ENCODE measurements around the gene HEYL. TPM values are rescaled to one million over a fixed set of nuclear protein-coding genes. Genes with fewer than 3 reads are reported as not detected.

Gene HEYL
- polyA plus RNA-seq, 1 experiment: 0.50 TPM

DNA sequence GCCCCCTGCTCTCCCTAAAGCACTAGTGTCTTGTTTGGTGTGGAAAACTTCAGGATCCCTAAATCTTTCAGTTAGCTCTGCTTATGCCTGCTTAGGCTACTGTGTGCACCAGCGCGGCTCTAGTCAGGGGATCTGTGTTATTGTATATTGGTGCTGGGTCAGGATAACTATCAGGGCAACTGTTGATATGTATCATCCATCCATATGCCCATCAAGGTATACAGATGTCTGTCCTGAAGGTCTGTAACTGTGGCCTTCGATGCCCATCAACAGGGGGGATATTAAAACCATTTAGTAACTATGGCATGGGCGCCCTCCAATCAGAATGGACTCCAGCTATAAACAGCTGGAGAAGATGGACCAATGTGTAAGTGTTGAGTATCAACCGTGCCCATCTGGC is 20.1 kb upstream of the HEYL start:
- Histone ChIP-seq H3K27me3 (ENCODE audit: control insufficient read depth, insufficient read depth, low read length) (peaks cover 4% of the 10 kb centered on the region), H3K36me3 (ENCODE audit: control insufficient read depth, insufficient read depth, low read length) (no peaks in the 10 kb centered on the region), H3K4me3 (ENCODE audit: low read depth, low read length) (no peak overlapping the region)
- TF ChIP-seq, protein P1, sequence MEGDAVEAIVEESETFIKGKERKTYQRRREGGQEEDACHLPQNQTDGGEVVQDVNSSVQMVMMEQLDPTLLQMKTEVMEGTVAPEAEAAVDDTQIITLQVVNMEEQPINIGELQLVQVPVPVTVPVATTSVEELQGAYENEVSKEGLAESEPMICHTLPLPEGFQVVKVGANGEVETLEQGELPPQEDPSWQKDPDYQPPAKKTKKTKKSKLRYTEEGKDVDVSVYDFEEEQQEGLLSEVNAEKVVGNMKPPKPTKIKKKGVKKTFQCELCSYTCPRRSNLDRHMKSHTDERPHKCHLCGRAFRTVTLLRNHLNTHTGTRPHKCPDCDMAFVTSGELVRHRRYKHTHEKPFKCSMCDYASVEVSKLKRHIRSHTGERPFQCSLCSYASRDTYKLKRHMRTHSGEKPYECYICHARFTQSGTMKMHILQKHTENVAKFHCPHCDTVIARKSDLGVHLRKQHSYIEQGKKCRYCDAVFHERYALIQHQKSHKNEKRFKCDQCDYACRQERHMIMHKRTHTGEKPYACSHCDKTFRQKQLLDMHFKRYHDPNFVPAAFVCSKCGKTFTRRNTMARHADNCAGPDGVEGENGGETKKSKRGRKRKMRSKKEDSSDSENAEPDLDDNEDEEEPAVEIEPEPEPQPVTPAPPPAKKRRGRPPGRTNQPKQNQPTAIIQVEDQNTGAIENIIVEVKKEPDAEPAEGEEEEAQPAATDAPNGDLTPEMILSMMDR (IDR thresholded peaks at IDR 0.05; ENCODE audit: insufficient read depth, low read depth, low read length): no peak
- DNase-seq (ENCODE audit: low read depth): no peak
- POLR2A ChIA-PET: no interaction called here
- CTCF ChIA-PET: interaction anchor here (1.1 to 15.3 kb wide), 8 partner anchors 11 to 73 kb away, joined by 3 to 448 read pairs (median 9); partner anchors contain the start of gene NT5C1A

- H3K4me3 ChIP-seq (ENCODE audit: low read depth, low read length): no peak overlapping the region
- H3K27me3 ChIP-seq (ENCODE audit: control insufficient read depth, insufficient read depth, low read length): peaks cover 4% of the 10 kb centered on the region
- no peaks in the 10 kb centered on the region for H3K36me3 ChIP-seq (ENCODE audit: control insufficient read depth, insufficient read depth, low read length)
- POLR2A ChIA-PET: no interaction called here
- TF ChIP-seq, protein P1 (IDR thresholded peaks at IDR 0.05; ENCODE audit: insufficient read depth, low read depth, low read length): no peak
- CTCF ChIA-PET: interaction anchor here (0.9 to 15.3 kb wide), 13 partner anchors 11 to 81 kb away, joined by 3 to 448 read pairs (median 7); partner anchors contain the start of genes HPCAL4 and NT5C1A
- DNase-seq (ENCODE audit: low read depth): no peak
These were observed 19.7 kb upstream of the HEYL start for GRCh38 chr1:39659110-39659509.

GRCh38 chr1:39657923-39658485 is 18.6 kb upstream of the HEYL start:
- TF ChIP-seq, protein P1 (IDR thresholded peaks at IDR 0.05; ENCODE audit: insufficient read depth, low read depth, low read length): peak; percentile 77
- ChIA-PET CTCF (interaction anchor here (0.7 to 15.3 kb wide), 26 partner anchors 10 to 79 kb away, joined by 3 to 448 read pairs (median 4); partner anchors contain the start of genes HEYL, HPCAL4 and NT5C1A), POLR2A (no interaction called here)
- H3K4me3 ChIP-seq (ENCODE audit: low read depth, low read length): no peak overlapping the region
- H3K27me3 ChIP-seq (ENCODE audit: control insufficient read depth, insufficient read depth, low read length): peaks cover 6% of the 10 kb centered on the region
- no peak for DNase-seq (ENCODE audit: low read depth)
- no peaks in the 10 kb centered on the region for H3K36me3 ChIP-seq (ENCODE audit: control insufficient read depth, insufficient read depth, low read length)

DNA sequence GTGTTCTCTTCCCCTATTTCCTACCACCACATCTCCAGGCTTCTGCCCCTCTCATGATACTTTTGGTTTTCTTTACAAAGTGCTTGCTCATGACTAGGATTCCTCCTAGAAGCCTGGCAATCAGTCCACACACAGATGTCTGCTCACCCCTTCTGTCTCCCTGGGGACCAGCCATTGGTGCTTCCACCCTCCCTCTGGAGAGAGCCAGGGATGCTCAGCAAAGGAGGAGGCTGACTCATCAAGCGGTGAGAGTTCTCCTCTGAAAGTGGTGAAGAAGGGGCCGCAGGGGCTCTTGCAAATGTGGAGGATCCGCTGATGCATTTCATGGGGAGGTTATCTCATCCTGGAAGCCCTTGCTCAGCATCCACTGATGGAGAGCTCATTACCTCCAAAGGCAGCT is 18.0 kb upstream of the HEYL start:
- TF ChIP-seq, protein P1 (IDR thresholded peaks at IDR 0.05; ENCODE audit: insufficient read depth, low read depth, low read length): no peak
- Histone ChIP-seq H3K4me3 (ENCODE audit: low read depth, low read length) (no peak overlapping the region), H3K36me3 (ENCODE audit: control insufficient read depth, insufficient read depth, low read length) (no peaks in the 10 kb centered on the region), H3K27me3 (ENCODE audit: control insufficient read depth, insufficient read depth, low read length) (peaks cover 6% of the 10 kb centered on the region)
- POLR2A ChIA-PET: no interaction called here
- CTCF ChIA-PET: interaction anchor here (0.7 to 15.3 kb wide), 20 partner anchors 9 to 558 kb away, joined by 3 to 448 read pairs (median 6); partner anchors contain the start of genes HEYL, HPCAL4 and NT5C1A
- no peak for DNase-seq (ENCODE audit: low read depth)

DNA sequence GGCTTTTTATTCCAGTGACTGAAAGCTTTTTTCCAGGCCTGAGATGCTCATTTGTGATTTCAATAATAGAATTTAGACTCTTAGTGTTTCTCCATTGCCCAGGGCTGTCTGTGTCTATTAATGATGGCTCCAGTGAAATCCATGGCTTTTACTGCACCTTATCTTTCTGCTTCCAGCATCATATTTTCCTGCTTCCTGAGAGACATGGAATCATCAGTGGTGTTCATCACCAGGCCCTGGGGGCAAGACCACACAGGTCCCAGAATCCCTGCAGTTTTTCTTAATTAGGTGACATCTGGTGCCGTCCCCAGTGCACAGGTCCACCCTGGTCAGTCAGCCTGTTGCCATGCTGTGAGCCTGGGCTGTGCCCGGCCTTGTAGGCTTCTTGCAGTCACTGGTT is 16.9 kb upstream of the HEYL start:
- Histone ChIP-seq H3K27me3 (ENCODE audit: control insufficient read depth, insufficient read depth, low read length) (peaks cover 4% of the 10 kb centered on the region), H3K36me3 (ENCODE audit: control insufficient read depth, insufficient read depth, low read length) (no peaks in the 10 kb centered on the region), H3K4me3 (ENCODE audit: low read depth, low read length) (no peak overlapping the region)
- TF ChIP-seq, protein P1 (IDR thresholded peaks at IDR 0.05; ENCODE audit: insufficient read depth, low read depth, low read length): no peak
- no peak for DNase-seq (ENCODE audit: low read depth)
- POLR2A ChIA-PET: no interaction called here
- CTCF ChIA-PET: interaction anchor here (1.8 to 15.3 kb wide), 4 partner anchors 8 to 50 kb away, joined by 5 to 448 read pairs (median 88); partner anchors contain the start of gene NT5C1A

Measured in BJ (cell line).